Neural crest cell (in vitro differentiated cells): ENCODE results near the gene RXRA. TPM values are rescaled to one million over a fixed set of nuclear protein-coding genes. Genes with fewer than 3 reads are reported as not detected.
A peak's percentile ranks its signal among the peaks of the same experiment; 100 is the strongest.

ENCODE experiments used
- DNase-seq: peaks from one replicate; pipeline ENCODE4 v3.0.0; 2021; ENCODE audit warnings: low read depth, mixed read lengths, low spot score
- H3K27ac Mint-ChIP-seq: one replicate; pipeline ENCODE4 v1.8.0; 2021; ENCODE audit warnings: mild to moderate bottlenecking, mixed read lengths; ENCODE audit not compliant: unreplicated experiment
- H3K27me3 Mint-ChIP-seq: 2 replicates; pipeline ENCODE4 v1.8.0; 2021; ENCODE audit warnings: low read depth, mild to moderate bottlenecking, mixed read lengths
- H3K36me3 Mint-ChIP-seq: 2 replicates; pipeline ENCODE4 v1.8.0; 2021; ENCODE audit warnings: low read depth, mild to moderate bottlenecking, mixed read lengths
- H3K4me1 Mint-ChIP-seq: 2 replicates; pipeline ENCODE4 v1.8.0; 2021; ENCODE audit warnings: mixed read lengths
- H3K4me3 Mint-ChIP-seq: one replicate; pipeline ENCODE4 v1.8.0; 2021; ENCODE audit warnings: mild to moderate bottlenecking, mixed read lengths
- H3K9me3 Mint-ChIP-seq: 2 replicates; pipeline ENCODE4 v1.8.0; 2021; ENCODE audit warnings: mixed read lengths
- CTCF ChIP-seq: fragments of 200-600 bp; sonication (generic); conservative IDR thresholded peaks from 2 replicates; pipeline ENCODE4 v1.5.0; 2021; ENCODE audit warnings: antibody characterized with exemption, mild to moderate bottlenecking
- total RNA-seq: library from RNA; stranded (reverse); gene quantifications from 2 replicates; pipeline ENCODE4 v1.2.1, GENCODE V29; 2021

The RXRA gene
- total RNA-seq, 1 donor from 2014 or later: 41.2 TPM

GRCh38 chr9:134407121-134407779 lies 81.0 kb downstream of the RXRA start:
- H3K27me3 Mint-ChIP-seq: no peaks in the 10 kb centered on the region
- H3K9me3 Mint-ChIP-seq: no peaks in the 10 kb centered on the region

GRCh38 chr9:134408389-134408788 lies 82.1 kb downstream of the RXRA start:
- no peaks in the 10 kb centered on the region for H3K36me3 Mint-ChIP-seq
- no peak for DNase-seq
- H3K27me3 Mint-ChIP-seq: no peaks in the 10 kb centered on the region
- peaks cover 25% of the 10 kb centered on the region for H3K4me1 Mint-ChIP-seq
- H3K9me3 Mint-ChIP-seq: no peaks in the 10 kb centered on the region
- TF ChIP-seq CTCF: no peak
- H3K27ac Mint-ChIP-seq: peak overlapping the region; percentile 57
- no peak overlapping the region for H3K4me3 Mint-ChIP-seq

More at GRCh38 chr9:134407121-134407779, 81.0 kb downstream of the RXRA start:
- no peak for TF ChIP-seq CTCF
- H3K27ac Mint-ChIP-seq: peak overlapping the region; percentile 91
- peaks cover 21% of the 10 kb centered on the region for H3K4me1 Mint-ChIP-seq
- H3K36me3 Mint-ChIP-seq: no peaks in the 10 kb centered on the region
- DNase-seq: peak; percentile 63
- peak overlapping the region; percentile 67 for H3K4me3 Mint-ChIP-seq

- no peaks in the 10 kb centered on the region for H3K36me3 Mint-ChIP-seq
- H3K27ac Mint-ChIP-seq: no peak overlapping the region
- no peak for TF ChIP-seq CTCF
- H3K4me1 Mint-ChIP-seq: peaks cover 25% of the 10 kb centered on the region
- no peak for DNase-seq
- H3K4me3 Mint-ChIP-seq: no peak overlapping the region
- H3K9me3 Mint-ChIP-seq: no peaks in the 10 kb centered on the region
- H3K27me3 Mint-ChIP-seq: no peaks in the 10 kb centered on the region
These were observed 82.9 kb downstream of the RXRA start for GRCh38 chr9:134408939-134409737.

DNA sequence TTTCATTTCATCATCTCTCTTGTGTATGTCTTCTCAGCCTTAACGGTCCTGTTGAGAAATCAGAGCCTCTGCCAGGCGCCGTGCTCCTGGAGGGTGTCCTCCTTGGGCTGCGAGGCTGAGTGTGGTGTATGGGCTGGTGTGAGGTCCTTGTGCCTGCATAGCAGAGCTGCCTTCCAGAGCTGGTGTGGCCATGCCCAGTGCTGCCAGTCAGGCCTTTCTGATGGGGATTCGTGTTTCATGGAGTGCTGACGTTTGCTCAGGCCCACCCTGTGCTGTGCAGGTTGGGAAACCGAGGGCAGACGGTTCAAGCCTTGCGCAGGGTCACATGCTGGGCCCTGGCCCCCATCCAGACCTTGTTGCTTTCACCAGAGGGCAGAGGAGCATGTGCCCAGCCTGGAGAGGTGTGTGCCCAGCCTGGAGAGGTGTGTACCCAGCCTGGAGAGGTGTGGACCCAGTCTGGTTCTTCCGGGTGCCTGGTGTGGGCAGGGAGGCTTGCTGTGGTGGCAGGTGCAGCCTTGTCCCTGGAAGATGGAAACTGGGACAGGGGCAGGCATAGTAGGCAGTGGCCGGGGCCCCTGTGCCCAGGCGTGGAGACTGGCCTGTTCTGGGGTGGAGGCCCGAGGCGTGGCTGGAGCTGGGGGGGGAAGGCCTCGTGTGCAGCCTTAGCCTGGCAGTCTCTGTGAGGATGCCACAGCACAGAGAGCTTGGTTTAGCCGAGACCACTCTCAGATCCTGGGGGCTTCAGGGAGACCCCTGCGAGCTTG lies 84.0 kb downstream of the RXRA start:
- H3K4me3 Mint-ChIP-seq: peak overlapping the region; percentile 47
- DNase-seq: no peak
- peaks cover 25% of the 10 kb centered on the region for H3K4me1 Mint-ChIP-seq
- no peaks in the 10 kb centered on the region for H3K27me3 Mint-ChIP-seq
- no peaks in the 10 kb centered on the region for H3K9me3 Mint-ChIP-seq
- H3K27ac Mint-ChIP-seq: no peak overlapping the region
- H3K36me3 Mint-ChIP-seq: no peaks in the 10 kb centered on the region
- no peak for TF ChIP-seq CTCF

- Mint-ChIP-seq H3K4me1 (peaks cover 23% of the 10 kb centered on the region), H3K4me3 (no peak overlapping the region), H3K36me3 (no peaks in the 10 kb centered on the region), H3K27ac (no peak overlapping the region), H3K27me3 (no peaks in the 10 kb centered on the region), H3K9me3 (no peaks in the 10 kb centered on the region)
- no peak for DNase-seq
- TF ChIP-seq CTCF: no peak
These were observed 84.6 kb downstream of the RXRA start for GRCh38 chr9:134410835-134411217.
